Astrocyte (in vitro differentiated cells and primary cell): ENCODE measurements around the gene CLK4. TPM values are rescaled to one million over a fixed set of nuclear protein-coding genes. Genes with fewer than 3 reads are reported as not detected.

ENCODE experiments used
- DNase-seq: peaks from one replicate; pipeline ENCODE4 v3.0.0-alpha.2; 2010; ENCODE audit warnings: low read depth
- FAIRE-seq: peaks from 2 replicates; lab custom pipeline; 2011; peaks lifted over from hg19 to GRCh38; lab: Jason Lieb, UNC
- H2AFZ ChIP-seq: 2 replicates; pipeline ENCODE4 v1.6.0; 2012; ENCODE audit warnings: low read depth, low read length, inconsistent platforms
- H3K27ac ChIP-seq: 2 replicates; pipeline ENCODE4 v1.5.1; 2011; ENCODE audit warnings: low read depth, low read length, inconsistent platforms
- H3K27me3 ChIP-seq: 2 replicates; pipeline ENCODE4 v1.6.0; 2011; ENCODE audit warnings: low read length, inconsistent platforms; ENCODE audit not compliant: insufficient read depth
- H3K36me3 ChIP-seq: 2 replicates; pipeline ENCODE4 v1.5.1; 2011; ENCODE audit warnings: low read length, inconsistent platforms; ENCODE audit not compliant: insufficient read depth
- H3K4me1 ChIP-seq: 2 replicates; pipeline ENCODE4 v1.5.1; 2011; ENCODE audit warnings: low read length, inconsistent platforms; ENCODE audit not compliant: insufficient read depth
- H3K4me2 ChIP-seq: 2 replicates; pipeline ENCODE4 v1.6.0; 2012; ENCODE audit warnings: low read length, inconsistent platforms
- H3K4me3 ChIP-seq: 2 replicates; pipeline ENCODE4 v1.5.1; 2011; ENCODE audit warnings: low read depth, mild to moderate bottlenecking, low read length, inconsistent platforms; ENCODE audit not compliant: insufficient read depth
- H3K79me2 ChIP-seq: 2 replicates; pipeline ENCODE4 v1.6.0; 2012; ENCODE audit warnings: mild to moderate bottlenecking, low read length, inconsistent platforms; ENCODE audit not compliant: insufficient read depth
- H3K9ac ChIP-seq: 2 replicates; pipeline ENCODE4 v1.6.0; 2012; ENCODE audit warnings: mild to moderate bottlenecking, low read length, inconsistent platforms
- H3K9me3 ChIP-seq: 2 replicates; pipeline ENCODE4 v1.5.1; 2012; ENCODE audit warnings: low read depth, mild to moderate bottlenecking, low read length, inconsistent platforms; ENCODE audit not compliant: insufficient read depth
- H4K20me1 ChIP-seq: 2 replicates; pipeline ENCODE4 v1.6.0; 2012; ENCODE audit warnings: low read length, inconsistent platforms; ENCODE audit not compliant: insufficient read depth
- H3K27ac Mint-ChIP-seq: one replicate; pipeline ENCODE4 v1.8.0; 2021; ENCODE audit warnings: mild to moderate bottlenecking, mixed read lengths; ENCODE audit not compliant: unreplicated experiment
- H3K27me3 Mint-ChIP-seq: one replicate; pipeline ENCODE4 v1.8.0; 2021; ENCODE audit warnings: low read depth, mixed read lengths; ENCODE audit not compliant: unreplicated experiment
- H3K36me3 Mint-ChIP-seq: one replicate; pipeline ENCODE4 v1.8.0; 2021; ENCODE audit warnings: low read depth, mixed read lengths; ENCODE audit not compliant: unreplicated experiment
- H3K4me1 Mint-ChIP-seq: one replicate; pipeline ENCODE4 v1.8.0; 2021; ENCODE audit warnings: low read depth, mixed read lengths; ENCODE audit not compliant: unreplicated experiment
- H3K4me3 Mint-ChIP-seq: one replicate; pipeline ENCODE4 v1.8.0; 2021; ENCODE audit warnings: mild to moderate bottlenecking, moderate library complexity, mixed read lengths; ENCODE audit not compliant: unreplicated experiment
- H3K9me3 Mint-ChIP-seq: one replicate; pipeline ENCODE4 v1.8.0; 2021; ENCODE audit warnings: mild to moderate bottlenecking, mixed read lengths; ENCODE audit not compliant: unreplicated experiment
- EZH2 ChIP-seq: IDR thresholded peaks from 2 replicates; pipeline ENCODE4 v1.6.1; 2012; ENCODE audit warnings: mild to moderate bottlenecking, low read length, inconsistent platforms; ENCODE audit not compliant: insufficient read depth
- total RNA-seq: library from RNA; stranded (reverse); gene quantifications from 2 replicates; pipeline ENCODE4 v1.2.1, GENCODE V29; 2021
- TF ChIP-seq, protein P1 (sequence below): IDR thresholded peaks from 2 replicates; pipeline ENCODE4 v1.5.1; 2011; ENCODE audit warnings: low read depth, mild to moderate bottlenecking, inconsistent platforms, low read length, moderate library complexity; ENCODE audit not compliant: insufficient read depth

CLK4 gene
- total RNA-seq, 1 donor from 2014 or later, result 16.5 TPM

DNA sequence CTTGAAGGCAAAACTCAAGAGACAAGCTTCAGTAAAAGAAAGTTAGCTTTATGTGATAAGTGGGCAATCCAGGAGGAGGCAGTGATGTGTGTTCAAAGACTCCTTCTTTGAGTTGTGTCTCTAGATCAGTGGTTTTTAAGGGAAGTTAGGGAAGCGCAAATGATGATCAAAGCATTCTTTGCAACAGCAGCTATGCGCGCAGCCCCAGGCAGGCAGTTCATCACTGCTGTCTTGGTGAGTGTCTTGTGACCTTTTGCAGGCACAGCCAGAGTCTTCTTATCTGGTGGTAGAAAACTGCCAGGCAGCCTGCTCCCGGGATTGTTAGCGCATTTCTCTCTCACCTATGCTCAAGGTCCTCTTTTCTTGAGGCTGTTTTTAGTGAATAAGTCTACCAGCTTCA, 40.3 kb upstream of the CLK4 start:
- TF ChIP-seq EZH2, result no peak
- TF ChIP-seq, protein P1, sequence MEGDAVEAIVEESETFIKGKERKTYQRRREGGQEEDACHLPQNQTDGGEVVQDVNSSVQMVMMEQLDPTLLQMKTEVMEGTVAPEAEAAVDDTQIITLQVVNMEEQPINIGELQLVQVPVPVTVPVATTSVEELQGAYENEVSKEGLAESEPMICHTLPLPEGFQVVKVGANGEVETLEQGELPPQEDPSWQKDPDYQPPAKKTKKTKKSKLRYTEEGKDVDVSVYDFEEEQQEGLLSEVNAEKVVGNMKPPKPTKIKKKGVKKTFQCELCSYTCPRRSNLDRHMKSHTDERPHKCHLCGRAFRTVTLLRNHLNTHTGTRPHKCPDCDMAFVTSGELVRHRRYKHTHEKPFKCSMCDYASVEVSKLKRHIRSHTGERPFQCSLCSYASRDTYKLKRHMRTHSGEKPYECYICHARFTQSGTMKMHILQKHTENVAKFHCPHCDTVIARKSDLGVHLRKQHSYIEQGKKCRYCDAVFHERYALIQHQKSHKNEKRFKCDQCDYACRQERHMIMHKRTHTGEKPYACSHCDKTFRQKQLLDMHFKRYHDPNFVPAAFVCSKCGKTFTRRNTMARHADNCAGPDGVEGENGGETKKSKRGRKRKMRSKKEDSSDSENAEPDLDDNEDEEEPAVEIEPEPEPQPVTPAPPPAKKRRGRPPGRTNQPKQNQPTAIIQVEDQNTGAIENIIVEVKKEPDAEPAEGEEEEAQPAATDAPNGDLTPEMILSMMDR, result no peak
- Mint-ChIP-seq H3K9me3 (peaks cover 29% of the 10 kb centered on the region), H3K36me3 (peaks cover 2% of the 10 kb centered on the region)

DNA sequence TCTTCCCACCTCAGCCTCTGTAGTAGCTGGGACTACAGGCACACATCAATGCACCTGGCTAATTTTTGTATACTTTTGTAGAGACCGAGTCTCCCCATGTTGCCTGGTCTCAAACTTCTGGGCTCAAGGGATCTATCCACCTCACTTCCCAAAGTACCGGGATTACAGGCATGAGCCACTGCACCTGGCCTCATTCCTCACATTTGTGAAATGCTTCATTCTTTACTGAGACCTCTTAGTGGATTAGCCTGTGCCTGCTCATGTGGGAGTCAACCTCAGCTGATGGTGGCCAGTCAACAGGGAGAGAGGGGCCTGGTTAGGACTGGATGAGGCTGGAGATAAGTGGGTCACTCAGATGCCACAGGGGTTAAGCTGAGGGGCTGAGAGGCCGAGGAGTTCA, 37.3 kb upstream of the CLK4 start:
- Histone ChIP-seq H3K4me3 (no peak overlapping the region), H3K4me2 (no peak overlapping the region), H4K20me1 (no peaks in the 10 kb centered on the region), H3K79me2 (no peaks in the 10 kb centered on the region), H3K36me3 (no peaks in the 10 kb centered on the region), H3K9me3 (peaks cover 3% of the 10 kb centered on the region), H3K27me3 (no peaks in the 10 kb centered on the region), H3K27ac (no peak overlapping the region), H2AFZ (no peak overlapping the region), H3K4me1 (no peaks in the 10 kb centered on the region), H3K9ac (no peak overlapping the region)
- peaks cover under 1% of the 10 kb centered on the region for H3K27me3 Mint-ChIP-seq
- peaks cover 22% of the 10 kb centered on the region for H3K9me3 Mint-ChIP-seq
- H3K4me1 Mint-ChIP-seq, result no peaks in the 10 kb centered on the region
- no peak overlapping the region for H3K4me3 Mint-ChIP-seq
- no peak for DNase-seq
- no peak for FAIRE-seq
- H3K27ac Mint-ChIP-seq, result no peak overlapping the region
- TF ChIP-seq, protein P1, result no peak
- no peak for TF ChIP-seq EZH2
- peaks cover 2% of the 10 kb centered on the region for H3K36me3 Mint-ChIP-seq

More for the DNA sequence above, 40.3 kb upstream of the CLK4 start:
- Histone ChIP-seq H3K36me3 (no peaks in the 10 kb centered on the region), H4K20me1 (no peaks in the 10 kb centered on the region), H3K4me1 (no peaks in the 10 kb centered on the region), H3K9me3 (peaks cover 3% of the 10 kb centered on the region), H3K4me2 (no peak overlapping the region), H3K4me3 (no peak overlapping the region), H3K27ac (no peak overlapping the region), H3K27me3 (no peaks in the 10 kb centered on the region), H3K9ac (no peak overlapping the region), H2AFZ (no peak overlapping the region), H3K79me2 (no peaks in the 10 kb centered on the region)
- FAIRE-seq (no peak), DNase-seq (no peak)
- H3K4me1 Mint-ChIP-seq, result no peaks in the 10 kb centered on the region
- no peak overlapping the region for H3K4me3 Mint-ChIP-seq
- H3K27ac Mint-ChIP-seq, result no peak overlapping the region
- H3K27me3 Mint-ChIP-seq, result peaks cover 7% of the 10 kb centered on the region

DNA sequence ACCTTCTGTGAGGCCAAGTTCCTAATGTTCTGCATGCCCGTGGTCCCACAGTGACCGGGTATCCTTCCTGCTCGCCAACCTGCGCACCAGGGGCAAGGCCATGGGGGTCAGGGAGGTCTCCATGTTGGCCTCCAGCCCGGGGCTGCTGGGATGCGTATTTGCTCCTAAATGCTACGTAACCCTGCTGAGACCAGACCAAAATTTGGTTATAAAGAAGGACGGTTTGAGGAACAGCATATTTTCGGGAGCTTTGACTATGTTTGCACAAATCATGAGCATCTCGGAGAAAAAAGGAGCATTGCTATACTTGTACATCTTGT, 35.7 kb upstream of the CLK4 start:
- no peak overlapping the region for H3K27ac Mint-ChIP-seq
- no peak overlapping the region for H3K4me3 Mint-ChIP-seq
- TF ChIP-seq, protein P1, result no peak
- no peak for TF ChIP-seq EZH2
- H3K27me3 Mint-ChIP-seq, result peaks cover 4% of the 10 kb centered on the region
- no peak overlapping the region for H3K27ac ChIP-seq
- no peak for DNase-seq
- H3K79me2 ChIP-seq, result no peaks in the 10 kb centered on the region
- peaks cover 2% of the 10 kb centered on the region for H3K36me3 Mint-ChIP-seq
- no peak overlapping the region for H2AFZ ChIP-seq
- no peak overlapping the region for H3K9ac ChIP-seq
- H3K9me3 ChIP-seq, result peaks cover 3% of the 10 kb centered on the region
- peaks cover 23% of the 10 kb centered on the region for H3K9me3 Mint-ChIP-seq
- H3K4me1 ChIP-seq, result no peaks in the 10 kb centered on the region
- H3K27me3 ChIP-seq, result no peaks in the 10 kb centered on the region
- H4K20me1 ChIP-seq, result no peaks in the 10 kb centered on the region
- H3K4me3 ChIP-seq, result no peak overlapping the region
- H3K4me2 ChIP-seq, result no peak overlapping the region
- H3K4me1 Mint-ChIP-seq, result no peaks in the 10 kb centered on the region
- no peaks in the 10 kb centered on the region for H3K36me3 ChIP-seq
- FAIRE-seq, result no peak
